Spleen (tissue), 11 donors: ENCODE data around the gene DLG2. TPM values are rescaled to one million over a fixed set of nuclear protein-coding genes. Genes with fewer than 3 reads are reported as not detected.

Source experiments
- DNase-seq: peaks from one replicate; pipeline ENCODE4 v3.0.0-alpha.2; 2020
- H3K27ac ChIP-seq, 8 donors: fragments of 200-600 bp; sonication (generic) in 7 of 8; 1 replicate in 4 of 8; 2 replicates in 4 of 8; pipeline versions ENCODE4 v1.5.0 to v1.8.0; 2016 to 2021; ENCODE audit warnings: inconsistent platforms in 4 of 8, mild to moderate bottlenecking in 4 of 8, moderate library complexity in 1 of 8
- H3K27me3 ChIP-seq, 7 donors: fragments of 200-600 bp; sonication (generic) in 6 of 7; replicated peaks in 1 of 7; 1 replicate in 4 of 7; 2 replicates in 3 of 7; pipeline versions ENCODE4 v1.5.0 to v1.8.0; 2016 to 2021; ENCODE audit warnings: inconsistent platforms in 3 of 7, mild to moderate bottlenecking in 1 of 7
- H3K36me3 ChIP-seq, 6 donors: fragments of 200-600 bp; sonication (generic) in 5 of 6; 1 replicate in 4 of 6; 2 replicates in 2 of 6; pipeline versions ENCODE4 v1.5.0 to v1.8.0; 2016 to 2021; ENCODE audit warnings: inconsistent platforms in 2 of 6
- H3K4me1 ChIP-seq, 6 donors: fragments of 200-600 bp; sonication (generic) in 5 of 6; 1 replicate in 3 of 6; 2 replicates in 3 of 6; pipeline versions ENCODE4 v1.5.0 to v1.8.0; 2016 to 2021; ENCODE audit warnings: inconsistent platforms in 3 of 6
- H3K4me3 ChIP-seq, 8 donors: fragments of 200-600 bp; sonication (generic) in 7 of 8; 1 replicate in 4 of 8; 2 replicates in 4 of 8; pipeline versions ENCODE4 v1.5.0 to v1.8.0; 2016 to 2021; ENCODE audit warnings: inconsistent platforms in 4 of 8, mild to moderate bottlenecking in 4 of 8, moderate library complexity in 2 of 8
- H3K9me3 ChIP-seq, 8 donors: fragments of 200-600 bp; sonication (generic) in 7 of 8; 1 replicate in 4 of 8; 2 replicates in 4 of 8; pipeline versions ENCODE4 v1.5.0 to v1.8.0; 2016 to 2021; ENCODE audit warnings: inconsistent platforms in 4 of 8
- CTCF ChIP-seq, 11 experiments: fragments of 200-600 bp in 7 of 11; fragments of 450-650 bp in 4 of 11; sonication (generic) in 4 of 11; IDR thresholded peaks in 8 of 11; conservative IDR thresholded peaks in 3 of 11; 1 replicate in 7 of 11; 2 replicates in 4 of 11; pipeline versions ENCODE4 v1.4.0 to v1.8.0; 2016 to 2021; ENCODE audit warnings: antibody characterized with exemption in 11 of 11, inconsistent platforms in 4 of 11, mild to moderate bottlenecking in 1 of 11
- POLR2A ChIP-seq, 3 donors: fragments of 450-650 bp; IDR thresholded peaks; one replicate each; pipeline ENCODE4 v1.5.1; 2017; ENCODE audit warnings: antibody characterized with exemption in 3 of 3, mild to moderate bottlenecking in 1 of 3
- POLR2AphosphoS5 ChIP-seq, 3 donors: sonication (generic); formaldehyde crosslinking; IDR thresholded peaks; one replicate each; pipeline ENCODE4 v1.5.1; 2017; ENCODE audit warnings: antibody characterized with exemption in 3 of 3
- WGBS, 5 donors: extraction: QIAGEN DNeasy Blood & Tissue Kit in 3 of 5; methylation state at CpG; one replicate each; pipeline versions ENCODE4 v1.1.5 to v1.1.7; 2013 to 2018; 5-methylcytosine and 5-hydroxymethylcytosine counted together
- intact Hi-C: fragments of 100-400 bp; cut with DNase I; formaldehyde crosslinking; loops from one replicate; pipeline ENCODE4 v1.15.0; 2023; ENCODE audit warnings: low total_unique reads
- polyA plus RNA-seq, 3 donors: library from polyadenylated mRNA; stranded (reverse); fragments of 200-250 nt; gene quantifications; one replicate each; pipeline ENCODE4 v1.2.1, GENCODE V29; 2013
- total RNA-seq, 7 donors: library from RNA; depleted of rRNA in 3 of 7; stranded (reverse); fragments of >200 nt in 3 of 7; fragmentation: NEBNext Ultra II Directional in 4 of 7; extraction: Animal tissue kit (Norgen Biotek cat#: 25700) in 4 of 7; gene quantifications; one replicate each; pipeline versions ENCODE4 v1.1.0 to v1.2.1, GENCODE V29; 2016 to 2021
- donor health status: healthy with polysubstance abuse.
- donor health status: DM: no; HTN: no; CAD: no; lungs with moderate emphysema.
- donor health status: DM: no; HTN: no; CAD: no.
- donor health status: Bipolar disorder and iron deficiency.
- donor health status: healthy.
- donor health status: DM: no; HTN: no; CAD: no.
- donor health status: DM: yes; HTN: yes; CAD: no.

The DLG2 gene
- total and polyA plus RNA-seq, 10 donors: 0.43 to 12.7 (median 7.9) TPM

GRCh38 chr11:84211896-84212295, 1415.2 kb downstream of the DLG2 start:
- no peak for DNase-seq
- WGBS, 5 donors: 78 to 90% (median 83%) methylated on average over 3 of the region's 3 CpGs
- no peak for TF ChIP-seq POLR2AphosphoS5 (IDR thresholded peaks at IDR 0.05)
- no peak for TF ChIP-seq CTCF (IDR thresholded peaks at IDR 0.05 in 8 of 11, conservative IDR thresholded peaks at IDR 0.05 in 3 of 11)
- no peak for TF ChIP-seq POLR2A (IDR thresholded peaks at IDR 0.05)

GRCh38 chr11:84194696-84195095, 1432.4 kb downstream of the DLG2 start:
- peak; percentile 59 for DNase-seq
- H3K27ac ChIP-seq: no peak overlapping the region

More at GRCh38 chr11:84211896-84212295, 1415.2 kb downstream of the DLG2 start:
- H3K27me3 ChIP-seq: no peaks in the 10 kb centered on the region
- H3K4me1 ChIP-seq: no peaks in the 10 kb centered on the region
- peaks cover 0 to 7% (median 0%) of the 10 kb centered on the region in 8 donors for H3K9me3 ChIP-seq
- intact Hi-C loops: no loop called here
- no peak overlapping the region for H3K27ac ChIP-seq
- H3K36me3 ChIP-seq: no peaks in the 10 kb centered on the region
- H3K4me3 ChIP-seq: no peak overlapping the region

GRCh38 chr11:84193706-84194105, 1433.4 kb downstream of the DLG2 start:
- H3K4me1 ChIP-seq: no peaks in the 10 kb centered on the region
- peaks cover 0 to 17% (median 9%) of the 10 kb centered on the region in 8 donors for H3K9me3 ChIP-seq
- WGBS, 5 donors: 64 to 79% (median 74%) methylated on average over 2 of the region's 2 CpGs
- H3K27me3 ChIP-seq: no peaks in the 10 kb centered on the region
- intact Hi-C loops: no loop called here
- H3K4me3 ChIP-seq: no peak overlapping the region
- no peaks in the 10 kb centered on the region for H3K36me3 ChIP-seq
- no peak overlapping the region for H3K27ac ChIP-seq
- DNase-seq: no peak
- TF ChIP-seq POLR2AphosphoS5 (IDR thresholded peaks at IDR 0.05): no peak
- TF ChIP-seq POLR2A (IDR thresholded peaks at IDR 0.05): no peak
- TF ChIP-seq CTCF (IDR thresholded peaks at IDR 0.05 in 8 of 11, conservative IDR thresholded peaks at IDR 0.05 in 3 of 11): no peak

More at GRCh38 chr11:84194696-84195095, 1432.4 kb downstream of the DLG2 start:
- Histone ChIP-seq H3K27me3 (no peaks in the 10 kb centered on the region), H3K36me3 (no peaks in the 10 kb centered on the region), H3K9me3 (peaks cover 0 to 17% (median 9%) of the 10 kb centered on the region in 8 donors), H3K4me1 (no peaks in the 10 kb centered on the region), H3K4me3 (no peak overlapping the region)
- WGBS, 5 donors: 89 to 92% (median 90%) methylated on average over 12 to 18 of the region's 18 CpGs
- no peak for TF ChIP-seq POLR2AphosphoS5 (IDR thresholded peaks at IDR 0.05)
- no peak for TF ChIP-seq CTCF (IDR thresholded peaks at IDR 0.05 in 8 of 11, conservative IDR thresholded peaks at IDR 0.05 in 3 of 11)
- no peak for TF ChIP-seq POLR2A (IDR thresholded peaks at IDR 0.05)
- intact Hi-C loops: no loop called here

GRCh38 chr11:84188521-84188920, 1438.6 kb downstream of the DLG2 start:
- Histone ChIP-seq H3K4me3 (no peak overlapping the region), H3K36me3 (no peaks in the 10 kb centered on the region), H3K27ac (no peak overlapping the region), H3K27me3 (no peaks in the 10 kb centered on the region), H3K4me1 (no peaks in the 10 kb centered on the region), H3K9me3 (peaks cover 0 to 10% (median under 1%) of the 10 kb centered on the region in 8 donors)
- no peak for DNase-seq
- 35 to 52% (median 51%) methylated on average over 1 of the region's 1 CpG for WGBS, 5 donors
- intact Hi-C loops: no loop called here
- no peak for TF ChIP-seq POLR2A (IDR thresholded peaks at IDR 0.05)
- no peak for TF ChIP-seq POLR2AphosphoS5 (IDR thresholded peaks at IDR 0.05)
- no peak for TF ChIP-seq CTCF (IDR thresholded peaks at IDR 0.05 in 8 of 11, conservative IDR thresholded peaks at IDR 0.05 in 3 of 11)
